ENCODE measurements around the gene WDFY1.

DNA sequence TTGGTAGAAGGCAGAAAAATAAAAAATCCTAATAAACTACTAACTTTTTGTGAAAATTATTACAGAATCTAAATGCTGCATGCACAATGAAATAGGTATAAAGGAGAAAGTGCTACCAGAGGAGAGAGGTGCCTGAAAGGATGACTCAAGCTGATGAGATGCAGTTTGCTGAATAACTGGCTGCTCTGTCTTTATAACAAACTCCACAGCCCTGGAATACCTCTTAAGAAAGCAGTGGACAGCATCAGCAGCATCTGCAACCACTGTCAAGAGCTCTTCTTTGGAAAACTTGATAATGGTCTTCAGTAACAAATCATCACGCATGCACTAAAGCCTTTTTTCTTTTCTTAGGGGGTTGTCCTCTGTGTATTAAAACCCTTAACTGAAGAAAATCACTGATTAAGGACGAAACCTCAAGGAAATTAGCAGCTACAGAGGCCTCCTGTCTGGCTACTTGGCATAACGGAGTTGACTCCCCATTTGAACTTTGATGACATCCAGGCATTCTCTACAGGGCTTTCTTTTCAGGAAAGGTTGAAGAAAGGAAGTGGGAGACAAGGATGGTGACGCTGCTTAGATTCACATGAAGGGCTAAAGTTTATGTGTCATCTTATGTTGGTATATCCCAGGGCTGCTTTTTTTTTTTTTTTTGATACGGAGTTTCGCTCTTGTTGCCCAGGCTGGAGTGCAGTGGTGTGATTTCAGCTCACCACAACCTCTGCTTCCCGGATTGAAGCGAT, 28.8 kb downstream of the WDFY1 start:
- TF ChIP-seq POLR2A (IDR thresholded peaks at IDR 0.05) (no peak), EP300 (IDR thresholded peaks at IDR 0.05) (no peak)
- TF ChIP-seq, protein P1, sequence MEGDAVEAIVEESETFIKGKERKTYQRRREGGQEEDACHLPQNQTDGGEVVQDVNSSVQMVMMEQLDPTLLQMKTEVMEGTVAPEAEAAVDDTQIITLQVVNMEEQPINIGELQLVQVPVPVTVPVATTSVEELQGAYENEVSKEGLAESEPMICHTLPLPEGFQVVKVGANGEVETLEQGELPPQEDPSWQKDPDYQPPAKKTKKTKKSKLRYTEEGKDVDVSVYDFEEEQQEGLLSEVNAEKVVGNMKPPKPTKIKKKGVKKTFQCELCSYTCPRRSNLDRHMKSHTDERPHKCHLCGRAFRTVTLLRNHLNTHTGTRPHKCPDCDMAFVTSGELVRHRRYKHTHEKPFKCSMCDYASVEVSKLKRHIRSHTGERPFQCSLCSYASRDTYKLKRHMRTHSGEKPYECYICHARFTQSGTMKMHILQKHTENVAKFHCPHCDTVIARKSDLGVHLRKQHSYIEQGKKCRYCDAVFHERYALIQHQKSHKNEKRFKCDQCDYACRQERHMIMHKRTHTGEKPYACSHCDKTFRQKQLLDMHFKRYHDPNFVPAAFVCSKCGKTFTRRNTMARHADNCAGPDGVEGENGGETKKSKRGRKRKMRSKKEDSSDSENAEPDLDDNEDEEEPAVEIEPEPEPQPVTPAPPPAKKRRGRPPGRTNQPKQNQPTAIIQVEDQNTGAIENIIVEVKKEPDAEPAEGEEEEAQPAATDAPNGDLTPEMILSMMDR (IDR thresholded peaks at IDR 0.05), result no peak
